GM12878 (cell line): Measurements from ENCODE around the gene BAG3. TPM values are rescaled to one million over a fixed set of nuclear protein-coding genes. Genes with fewer than 3 reads are reported as not detected.

ENCODE experiments used
- ATAC-seq: fragments of 200-7000 bp; cut with Tn5 transposase; 3 replicates; pipeline ENCODE4 v1.9.1; 2020; ENCODE audit warnings: mild to moderate bottlenecking, moderate library complexity
- BruUV-seq: library from RNA; stranded (reverse); fragments of 400-500 nt; replicated peaks from 2 replicates; lab custom pipeline; 2021; lab: Mats Ljungman, UMichigan
- CTCF ChIA-PET: fragments of 300-600 bp; sonication (Branson Sonifier 250); formaldehyde crosslinking; extraction: SDS; loops from one replicate; lab custom pipeline; 2021; ENCODE audit warnings: inconsistent platforms; lab: Yijun Ruan, JAX
- POLR2A ChIA-PET: fragments of 350-600 bp; formaldehyde crosslinking; extraction: SDS; loops from one replicate; lab custom pipeline; 2021; ENCODE audit warnings: inconsistent platforms; lab: Charles Lee
- RAD21 ChIA-PET: fragments of 300-600 bp; sonication (Branson Sonifier 250); formaldehyde crosslinking; loops from one replicate; lab custom pipeline; 2023; ENCODE audit warnings: antibody characterized with exemption; ENCODE audit not compliant: unreplicated experiment; lab: Charles Lee
- SMC1A ChIA-PET: fragments of 300-600 bp; sonication (Branson Sonifier 250); formaldehyde crosslinking; loops from one replicate; lab custom pipeline; 2023; ENCODE audit not compliant: unreplicated experiment, uncharacterized antibody; lab: Charles Lee
- DNase-seq: peaks from one replicate; pipeline ENCODE4 v3.0.0-alpha.2; 2011; ENCODE audit warnings: low read depth, low spot score
- FAIRE-seq: peaks from 3 replicates; lab custom pipeline; 2011; peaks lifted over from hg19 to GRCh38; lab: Jason Lieb, UNC
- H2AFZ ChIP-seq: 2 replicates; pipeline ENCODE4 v1.6.0; 2011; ENCODE audit warnings: low read depth, low read length, control low read depth; ENCODE audit not compliant: control insufficient read depth
- H3K27ac ChIP-seq: 2 replicates; pipeline ENCODE4 v1.5.1; 2011; ENCODE audit warnings: control low read depth; ENCODE audit not compliant: control insufficient read depth, insufficient read depth
- H3K27me3 ChIP-seq, 2 experiments: replicated peaks in 1 of 2; 2 replicates each; pipeline versions ENCODE4 v1.6.0 to v1.6.1; 2011; ENCODE audit warnings: low read length in 1 of 2; ENCODE audit not compliant: control insufficient read depth in 2 of 2, insufficient read depth in 2 of 2
- H3K36me3 ChIP-seq, 2 experiments: 2 replicates each; pipeline ENCODE4 v1.5.1; 2011; ENCODE audit warnings: low read length in 1 of 2; ENCODE audit not compliant: control insufficient read depth in 2 of 2, insufficient read depth in 2 of 2
- H3K4me1 ChIP-seq: 2 replicates; pipeline ENCODE4 v1.6.1; 2011; ENCODE audit warnings: mild to moderate bottlenecking, low read length, moderate library complexity, mixed read lengths; ENCODE audit not compliant: control insufficient read depth, insufficient read depth
- H3K4me2 ChIP-seq: 2 replicates; pipeline ENCODE4 v1.6.0; 2011; ENCODE audit warnings: control low read depth; ENCODE audit not compliant: control insufficient read depth, insufficient read depth
- H3K4me3 ChIP-seq: fragments of 200-600 bp; sonication (generic); 2 replicates; pipeline ENCODE4 v1.5.1; 2016
- H3K79me2 ChIP-seq: 2 replicates; pipeline ENCODE4 v1.6.0; 2011; ENCODE audit warnings: low read length; ENCODE audit not compliant: control insufficient read depth, insufficient read depth
- H3K9ac ChIP-seq: 2 replicates; pipeline ENCODE4 v1.8.0; 2011; ENCODE audit warnings: low read length, control low read depth, mixed read lengths; ENCODE audit not compliant: control insufficient read depth, insufficient read depth
- H3K9me3 ChIP-seq: replicated peaks from 3 replicates; pipeline ENCODE4 v1.5.1; 2011; ENCODE audit warnings: mild to moderate bottlenecking, low read length; ENCODE audit not compliant: control insufficient read depth, insufficient read depth
- H4K20me1 ChIP-seq: 2 replicates; pipeline ENCODE4 v1.6.0; 2011; ENCODE audit not compliant: control insufficient read depth, insufficient read depth
- ATF7 ChIP-seq: fragments of 450-650 bp; IDR thresholded peaks from 2 replicates; pipeline ENCODE4 v1.6.1; 2016; ENCODE audit warnings: low read depth, mild to moderate bottlenecking
- CHD1 ChIP-seq: IDR thresholded peaks from 2 replicates; pipeline ENCODE4 v1.6.1; 2012; ENCODE audit warnings: low read depth, low read length, improper control_type of control experiment
- MTA2 ChIP-seq: fragments of 450-650 bp; IDR thresholded peaks from 2 replicates; pipeline ENCODE4 v1.6.1; 2016; ENCODE audit warnings: low read depth, mild to moderate bottlenecking, moderate library complexity
- NFYB ChIP-seq: IDR thresholded peaks from 2 replicates; pipeline ENCODE4 v1.6.1; 2011; ENCODE audit warnings: low read depth, mild to moderate bottlenecking, low read length, improper control_type of control experiment, moderate library complexity; ENCODE audit not compliant: insufficient read depth
- NR2C2 ChIP-seq: IDR thresholded peaks from 2 replicates; pipeline ENCODE4 v1.6.1; 2011; ENCODE audit warnings: borderline replicate concordance, low read depth; ENCODE audit not compliant: control insufficient read depth, insufficient read length
- PML ChIP-seq: IDR thresholded peaks from 2 replicates; pipeline ENCODE4 v1.6.1; 2012; ENCODE audit warnings: low read length, inconsistent platforms
- POLR2AphosphoS2 ChIP-seq: IDR thresholded peaks from 2 replicates; pipeline ENCODE4 v1.6.1; 2011; ENCODE audit warnings: low read depth, mild to moderate bottlenecking, low read length, improper control_type of control experiment, moderate library complexity
- SRF ChIP-seq, 2 experiments: IDR thresholded peaks; 2 replicates each; pipeline ENCODE4 v1.6.1; 2011; ENCODE audit warnings: low read depth in 2 of 2, low read length in 2 of 2, mild to moderate bottlenecking in 1 of 2, moderate library complexity in 1 of 2
- YY1 ChIP-seq: IDR thresholded peaks from 2 replicates; pipeline ENCODE4 v1.6.1; 2011; ENCODE audit warnings: low read depth, mild to moderate bottlenecking, low read length
- WGBS: methylation state at CpG from one replicate; pipeline ENCODE4 v1.1.6; 2016; ENCODE audit warnings: low lambda C conversion rate; ENCODE audit not compliant: insufficient replicate concordance, insufficient coverage; ENCODE audit errors: missing lambda C conversion rate; 5-methylcytosine and 5-hydroxymethylcytosine counted together
- in situ Hi-C: fragments of 300-500 bp; cut with MboI; formaldehyde crosslinking; loops from 9 replicates; pipeline ENCODE4 v1.14.3; 2018; ENCODE audit warnings: mixed read lengths
- intact Hi-C: fragments of 100-400 bp; cut with micrococcal nuclease; formaldehyde crosslinking; loops from one replicate; pipeline ENCODE4 v1.14.2; 2022; ENCODE audit not compliant: unreplicated experiment
- polyA plus RNA-seq, 11 experiments: library from polyadenylated mRNA; depleted of rRNA in 4 of 11; unstranded in 6 of 11; stranded (reverse) in 5 of 11; fragments of >200 nt; fragmentation: Nextera tagmentation in 4 of 11; fragmentation: Illumina TruSeq in 1 of 11; extraction: Ambion mirVana in 4 of 11; extraction: Trizol in 1 of 11; gene quantifications; 1 replicate in 1 of 11; 2 replicates in 10 of 11; pipeline versions ENCODE4 v1.2.1 to v1.2.3, GENCODE V29; 2011 to 2016; ENCODE audit warnings: inconsistent platforms in 2 of 11, missing spikeins in 2 of 11, low read depth in 1 of 11
- total RNA-seq, 4 experiments: library from RNA; depleted of rRNA in 3 of 4; stranded (reverse); fragments of >200 nt in 3 of 4; fragmentation: Illumina TruSeq in 1 of 4; extraction: Trizol in 1 of 4; gene quantifications; 2 replicates each; pipeline versions ENCODE4 v1.2.1 to v1.2.3, GENCODE V29; 2013 to 2021
- TF ChIP-seq, protein P1 (sequence below): IDR thresholded peaks from 2 replicates; pipeline ENCODE4 v1.6.1; 2011; ENCODE audit warnings: borderline replicate concordance, low read depth, mild to moderate bottlenecking, moderate library complexity, mixed read lengths, low read length; ENCODE audit not compliant: insufficient read depth; ENCODE audit errors: extremely low read length
- TF ChIP-seq, protein P2 (sequence below): IDR thresholded peaks from 2 replicates; pipeline ENCODE4 v1.6.1; 2011; ENCODE audit warnings: borderline replicate concordance, low read depth, mild to moderate bottlenecking, moderate library complexity, low read length; ENCODE audit not compliant: insufficient read depth, poor library complexity, severe bottlenecking
- TF ChIP-seq, protein P3 (sequence below): fragments of 450-650 bp; IDR thresholded peaks from 2 replicates; pipeline ENCODE4 v1.6.1; 2017; ENCODE audit warnings: mild to moderate bottlenecking

BAG3 gene
- total and polyA plus RNA-seq, 10 of the 15 experiments (the other 5 are each of a cell fraction or from before 2014, with no cell fraction given): 0.71 to 14.1 (median 4.3) TPM

DNA sequence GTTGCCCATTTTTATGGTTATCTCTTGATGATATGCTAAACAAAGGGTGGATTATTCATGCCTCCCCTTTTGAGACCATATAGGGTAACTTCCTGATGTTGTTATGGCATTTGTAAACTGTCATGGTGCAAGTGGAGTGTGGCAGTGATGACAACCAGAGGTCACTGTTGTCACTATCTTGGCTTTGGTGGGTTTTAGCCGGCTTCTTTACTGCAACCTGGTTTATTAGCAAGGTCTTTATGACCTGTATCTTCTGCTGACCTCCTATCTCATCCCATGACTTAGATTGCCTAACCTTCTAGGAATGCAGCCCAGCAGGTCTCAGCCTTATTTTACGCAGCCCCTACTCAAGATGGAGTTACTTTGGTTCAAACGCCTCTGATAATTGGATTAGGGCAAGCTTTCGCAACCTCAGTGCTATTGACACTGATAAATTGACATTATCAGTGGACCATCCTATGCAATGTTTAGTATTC, 36.9 kb downstream of the BAG3 start (continued):
- TF ChIP-seq, protein P1, sequence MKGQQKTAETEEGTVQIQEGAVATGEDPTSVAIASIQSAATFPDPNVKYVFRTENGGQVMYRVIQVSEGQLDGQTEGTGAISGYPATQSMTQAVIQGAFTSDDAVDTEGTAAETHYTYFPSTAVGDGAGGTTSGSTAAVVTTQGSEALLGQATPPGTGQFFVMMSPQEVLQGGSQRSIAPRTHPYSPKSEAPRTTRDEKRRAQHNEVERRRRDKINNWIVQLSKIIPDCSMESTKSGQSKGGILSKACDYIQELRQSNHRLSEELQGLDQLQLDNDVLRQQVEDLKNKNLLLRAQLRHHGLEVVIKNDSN: no peak
- no peak for TF ChIP-seq NR2C2
- TF ChIP-seq, protein P2, sequence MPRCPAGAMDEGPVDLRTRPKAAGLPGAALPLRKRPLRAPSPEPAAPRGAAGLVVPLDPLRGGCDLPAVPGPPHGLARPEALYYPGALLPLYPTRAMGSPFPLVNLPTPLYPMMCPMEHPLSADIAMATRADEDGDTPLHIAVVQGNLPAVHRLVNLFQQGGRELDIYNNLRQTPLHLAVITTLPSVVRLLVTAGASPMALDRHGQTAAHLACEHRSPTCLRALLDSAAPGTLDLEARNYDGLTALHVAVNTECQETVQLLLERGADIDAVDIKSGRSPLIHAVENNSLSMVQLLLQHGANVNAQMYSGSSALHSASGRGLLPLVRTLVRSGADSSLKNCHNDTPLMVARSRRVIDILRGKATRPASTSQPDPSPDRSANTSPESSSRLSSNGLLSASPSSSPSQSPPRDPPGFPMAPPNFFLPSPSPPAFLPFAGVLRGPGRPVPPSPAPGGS: no peak
- TF ChIP-seq POLR2AphosphoS2: no peak
- 0 out of 2 replicates have a peak, but pooled peaks have one; percentile 15 for TF ChIP-seq MTA2
- no peak for TF ChIP-seq CHD1

GRCh38 chr10:119689016-119689580, 37.9 kb downstream of the BAG3 start:
- WGBS: 80% methylated on average over 6 of the region's 6 CpGs
- intact Hi-C loops (loop anchor here (5.0 kb wide), 1 partner anchor 228 kb away; no protein-coding TSS in a partner anchor), in situ Hi-C loops (loop anchor here (10.0 kb wide), 1 partner anchor 646 kb away; no protein-coding TSS in a partner anchor)
- ChIA-PET CTCF (interaction anchor here (1.0 to 9.4 kb wide), 14 partner anchors 8 to 183 kb away, joined by 3 to 276 read pairs (median 6); partner anchors contain the start of genes INPP5F and MCMBP), SMC1A (interaction anchor here (0.6 to 10.6 kb wide), 18 partner anchors 8 to 182 kb away, joined by 3 to 211 read pairs (median 4); no protein-coding TSS in a partner anchor), RAD21 (interaction anchor here (1.1 to 7.3 kb wide), 7 partner anchors 13 to 171 kb away, joined by 4 to 144 read pairs (median 16); partner anchors contain the start of gene INPP5F), POLR2A (interaction anchor here (1.4 to 3.0 kb wide), 4 partner anchors 13 to 36 kb away, joined by 3 to 19 read pairs (median 6); partner anchors contain the start of gene INPP5F)
- Histone ChIP-seq H3K9ac (no peak overlapping the region), H4K20me1 (no peaks in the 10 kb centered on the region), H3K36me3 (no peaks in the 10 kb centered on the region), H3K9me3 (no peaks in the 10 kb centered on the region), H3K27ac (no peak overlapping the region), H3K4me1 (peaks cover 9% of the 10 kb centered on the region), H3K4me3 (no peak overlapping the region), H3K79me2 (no peaks in the 10 kb centered on the region), H3K27me3 (no peaks in the 10 kb centered on the region), H2AFZ (no peak overlapping the region), H3K4me2 (no peak overlapping the region)
- no peak for TF ChIP-seq PML
- peak; percentile 70 for TF ChIP-seq YY1
- TF ChIP-seq ATF7: peak; percentile 28; the same call in 1 of the 2 replicates
- TF ChIP-seq NFYB: no peak
- TF ChIP-seq, protein P3, sequence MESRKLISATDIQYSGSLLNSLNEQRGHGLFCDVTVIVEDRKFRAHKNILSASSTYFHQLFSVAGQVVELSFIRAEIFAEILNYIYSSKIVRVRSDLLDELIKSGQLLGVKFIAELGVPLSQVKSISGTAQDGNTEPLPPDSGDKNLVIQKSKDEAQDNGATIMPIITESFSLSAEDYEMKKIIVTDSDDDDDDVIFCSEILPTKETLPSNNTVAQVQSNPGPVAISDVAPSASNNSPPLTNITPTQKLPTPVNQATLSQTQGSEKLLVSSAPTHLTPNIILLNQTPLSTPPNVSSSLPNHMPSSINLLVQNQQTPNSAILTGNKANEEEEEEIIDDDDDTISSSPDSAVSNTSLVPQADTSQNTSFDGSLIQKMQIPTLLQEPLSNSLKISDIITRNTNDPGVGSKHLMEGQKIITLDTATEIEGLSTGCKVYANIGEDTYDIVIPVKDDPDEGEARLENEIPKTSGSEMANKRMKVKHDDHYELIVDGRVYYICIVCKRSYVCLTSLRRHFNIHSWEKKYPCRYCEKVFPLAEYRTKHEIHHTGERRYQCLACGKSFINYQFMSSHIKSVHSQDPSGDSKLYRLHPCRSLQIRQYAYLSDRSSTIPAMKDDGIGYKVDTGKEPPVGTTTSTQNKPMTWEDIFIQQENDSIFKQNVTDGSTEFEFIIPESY: peak; percentile 69; the same call in 1 of the 2 replicates
- peak in 1 of 2 experiments; percentile 50; a peak in 1 of 4 replicates for TF ChIP-seq SRF (IDR thresholded peaks at IDR 0.05; ENCODE audit: low read depth in 2 of 2, low read length in 2 of 2)
- FAIRE-seq (no peak), ATAC-seq (no peak), DNase-seq (no peak)
- no TSS peak for BruUV-seq
